ENCODE data around the gene NTN5. TPM values are rescaled to one million over a fixed set of nuclear protein-coding genes. Genes with fewer than 3 reads are reported as not detected.

Gene NTN5
- not detected in 2 replicates for total RNA-seq

DNA sequence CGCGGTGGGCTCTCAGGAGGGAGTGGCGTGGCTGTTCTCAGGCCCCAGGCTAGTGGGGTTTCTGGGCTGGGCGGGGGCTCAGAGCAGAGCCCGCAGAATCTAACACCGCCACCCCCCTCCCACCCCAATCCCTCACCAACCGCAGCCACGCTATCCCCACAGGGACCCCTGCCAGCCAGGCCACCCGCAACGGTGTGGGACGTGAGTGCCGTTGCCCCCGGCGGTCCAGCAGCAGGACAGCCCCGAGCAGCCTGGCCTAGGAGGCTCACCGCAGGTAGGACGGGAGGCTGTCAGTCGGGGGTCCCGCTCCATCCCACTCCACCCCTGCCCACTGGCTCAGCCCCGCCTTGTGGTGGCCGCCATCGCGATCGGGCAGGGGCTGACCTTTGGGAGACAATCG is at the start of gene NTN5:
NTN5 (minus strand) TSS at position 24 of the 400 bp plus-strand sequence. CDS start 2,031 bp downstream, outside the sequence.

DNA sequence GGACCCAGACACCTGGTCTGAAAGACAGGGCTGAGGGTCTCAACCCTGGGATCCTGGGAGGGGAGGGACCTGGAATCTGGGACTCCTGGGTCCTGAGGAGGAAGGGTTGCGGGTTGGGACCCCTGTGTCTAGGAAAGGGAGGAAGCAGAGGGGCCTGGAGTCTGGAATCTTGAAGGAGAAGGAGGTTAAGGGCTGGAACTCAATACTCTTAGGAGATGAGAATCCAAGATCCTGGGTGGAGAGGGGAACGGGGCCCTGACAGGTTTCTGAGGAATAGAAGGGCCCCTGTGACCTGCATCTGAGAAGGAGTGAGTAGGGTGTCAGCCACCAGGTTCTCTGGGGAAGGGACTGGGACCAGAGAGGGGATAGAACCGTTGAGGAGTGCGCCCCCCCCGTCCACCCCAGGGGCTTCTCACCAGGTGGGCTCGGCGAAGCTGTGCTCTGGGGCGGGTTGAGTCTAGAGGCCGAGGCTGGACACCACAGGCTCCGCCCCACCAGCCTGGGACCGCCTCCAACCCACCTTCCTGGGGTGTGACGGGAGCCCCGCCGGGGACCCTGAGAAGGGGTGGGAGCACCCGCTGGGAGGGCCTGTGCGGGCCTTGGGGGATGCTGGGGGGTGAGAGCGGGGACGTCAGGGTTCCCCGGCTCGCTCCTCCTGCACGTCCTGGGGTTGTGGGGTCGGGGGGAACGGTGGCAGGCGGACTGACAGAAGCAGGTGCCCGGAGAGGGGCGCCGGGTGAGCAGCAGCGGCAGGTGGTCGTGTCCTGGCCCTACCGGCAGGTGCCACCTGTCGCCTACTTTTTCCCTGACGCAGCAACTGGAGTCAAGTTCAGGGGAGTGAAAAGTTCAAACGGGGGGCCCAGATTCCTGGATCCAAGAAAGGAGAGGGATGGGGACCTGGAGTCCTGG is 46.7 kb upstream of the NTN5 start, which contains the start of gene MAMSTR:
MAMSTR (minus strand) TSS at position 463 of the 909 bp plus-strand sequence. CDS start 694 bp downstream, outside the sequence.

DNA sequence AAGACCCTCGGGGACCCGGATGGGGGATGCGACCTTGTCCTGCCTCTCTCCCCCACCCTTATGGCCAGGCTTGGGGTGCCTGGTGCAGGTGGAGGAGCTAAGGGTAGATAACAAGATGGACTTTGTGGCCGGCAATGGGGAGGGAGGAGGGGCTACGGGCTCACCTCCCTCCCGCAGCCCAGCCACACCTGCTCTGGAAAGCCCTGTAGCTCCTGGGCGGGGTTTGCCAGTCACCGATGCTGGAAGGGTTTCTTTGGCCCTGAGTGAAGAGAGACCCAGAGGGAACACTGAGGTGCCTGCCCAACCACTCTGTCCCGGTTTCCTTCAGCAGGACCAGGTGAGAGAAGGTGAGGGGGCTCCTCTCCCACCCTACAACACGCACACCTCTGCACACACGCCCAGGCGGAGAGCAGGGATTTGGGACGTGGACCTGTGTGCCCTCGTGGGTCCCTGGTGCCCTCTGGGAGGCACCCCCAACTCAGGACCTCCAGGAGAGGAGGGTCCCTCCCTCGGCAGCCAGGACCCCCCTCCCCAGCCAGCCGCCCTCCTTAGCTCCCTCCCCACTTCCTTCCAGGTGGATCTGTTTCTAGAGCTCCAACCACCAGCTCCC is 23.0 kb upstream of the NTN5 start, which contains the start of gene FUT2:
FUT2 (plus strand) TSS at position 229 of the 610 bp plus-strand sequence. CDS start 6,986 bp downstream, outside the sequence.

GRCh38 chr19:48646001-48646721 is 26.7 kb downstream of the NTN5 start, which contains the start of gene CA11:
Gene CA11, minus strand, starts transcription at chr19:48646187. Its CDS starts 555 bp downstream, at chr19:48645632.

DNA sequence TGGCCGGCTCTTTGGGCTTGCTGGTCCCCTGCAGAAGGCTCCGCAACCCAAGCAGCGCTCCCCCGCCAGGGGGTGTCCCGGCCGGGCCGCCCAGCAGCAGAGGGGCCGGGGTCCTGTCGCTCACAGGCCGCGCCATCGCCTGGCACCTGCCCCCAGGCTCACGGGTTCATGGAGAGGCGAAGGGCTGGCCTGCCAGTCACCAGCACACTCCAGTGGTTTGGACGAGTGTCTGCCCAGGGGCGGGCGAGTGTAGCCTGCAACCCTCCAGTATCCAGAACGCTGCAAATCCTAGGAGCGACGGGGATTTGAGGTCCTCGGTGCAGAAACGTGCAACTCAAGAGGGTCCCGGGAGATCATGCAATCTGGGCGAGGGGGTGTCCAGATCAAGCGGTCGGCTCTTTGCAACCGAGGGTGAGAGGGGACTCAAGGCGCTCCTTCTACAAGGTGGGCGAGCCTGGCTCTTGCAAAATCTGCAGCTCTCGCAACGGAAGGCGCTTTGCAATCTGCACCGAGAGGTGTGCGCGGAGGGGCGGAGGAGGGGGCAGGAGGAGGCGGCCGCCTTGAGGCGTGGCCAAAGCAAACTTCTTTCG is 35.9 kb downstream of the NTN5 start, which contains the start of gene DBP:
DBP (minus strand) TSS at position 521 of the 590 bp plus-strand sequence; CDS start at position 136, 385 bp downstream.

DNA sequence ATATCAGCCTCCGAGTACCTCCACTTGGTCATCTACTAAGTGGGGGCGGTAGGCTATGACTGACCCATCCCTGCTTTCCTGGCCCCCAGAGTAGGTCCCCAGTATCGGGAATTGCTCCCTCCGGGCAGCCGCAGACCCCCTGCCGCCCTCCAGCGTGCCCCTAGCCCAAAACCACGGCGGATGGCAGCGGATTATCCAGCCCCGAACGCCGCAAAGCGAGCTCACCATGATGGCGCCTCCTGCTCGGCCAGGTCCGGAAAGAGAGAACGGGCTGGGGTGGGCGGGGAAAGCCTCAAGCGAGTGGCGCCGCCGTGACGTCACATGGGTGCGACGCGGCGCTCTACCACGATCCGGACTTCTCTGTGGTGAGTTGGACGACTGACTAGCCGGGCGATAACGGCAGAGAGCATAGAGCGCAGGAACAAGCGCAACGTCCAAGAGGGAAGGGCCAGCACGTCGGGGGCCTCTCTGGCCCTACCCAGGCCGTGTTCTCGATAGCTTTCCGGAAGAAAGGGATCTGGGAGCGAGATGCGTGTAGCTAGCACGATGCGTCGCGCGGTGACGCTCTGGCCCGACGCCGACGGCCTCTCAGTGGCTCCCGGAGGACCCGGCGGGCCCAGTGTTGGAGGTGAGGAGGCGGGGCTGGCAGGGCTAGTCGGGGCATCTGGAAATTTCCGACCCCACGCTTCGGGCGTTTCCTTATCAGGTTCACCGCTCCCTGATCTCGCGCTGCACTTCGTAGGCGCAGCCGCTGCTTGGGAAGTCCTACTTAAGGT is 53.7 kb downstream of the NTN5 start, which contains the start of the genes RPL18 and SPHK2:
RPL18 (minus strand) TSS at position 263 of the 776 bp plus-strand sequence; CDS start at position 228, 35 bp downstream.
SPHK2 (plus strand) TSS at position 591 of the 776 bp plus-strand sequence. CDS start 1,009 bp downstream, outside the sequence.

GRCh38 chr19:48614436-48615230 is 58.2 kb downstream of the NTN5 start, which contains the start of gene FAM83E:
Gene FAM83E, minus strand, starts transcription at chr19:48615076. Its CDS starts 1,704 bp downstream, at chr19:48613372.

Other genes starting within 250 kb of the NTN5 start
- 35.2 and 40.9 TPM in 2 replicates for gene GRWD1, start 227.0 kb downstream of the NTN5 start, total RNA-seq
- 0.53 and 0.70 TPM in 2 replicates for gene KCNJ14, start 217.4 kb downstream of the NTN5 start, total RNA-seq
- gene CYTH2, start 203.6 kb downstream of the NTN5 start, total RNA-seq: 18.7 and 23.5 TPM in 2 replicates
- gene LMTK3, start 161.2 kb downstream of the NTN5 start, total RNA-seq: 2.8 and 3.7 TPM in 2 replicates
- gene SULT2B1, start 120.8 kb downstream of the NTN5 start, total RNA-seq: 1.5 and 1.6 TPM in 2 replicates
- not detected in 2 replicates for gene SPACA4, start 66.3 kb downstream of the NTN5 start, total RNA-seq
- 0.08 and 0.23 TPM in 2 replicates for gene FAM83E, start 57.9 kb downstream of the NTN5 start, total RNA-seq
- 2,779 and 2,974 TPM in 2 replicates for gene RPL18, start 53.8 kb downstream of the NTN5 start, total RNA-seq
- 8.7 and 10.3 TPM in 2 replicates for gene SPHK2, start 53.5 kb downstream of the NTN5 start, total RNA-seq
- 3.0 and 10.3 TPM in 2 replicates for gene DBP, start 35.6 kb downstream of the NTN5 start, total RNA-seq
- gene CA11, start 26.8 kb downstream of the NTN5 start, total RNA-seq: 1.2 and 1.6 TPM in 2 replicates
- gene FUT2, start 23.0 kb upstream of the NTN5 start, total RNA-seq: 1.4 and 4.8 TPM in 2 replicates
- 0.39 and 0.72 TPM in 2 replicates for gene MAMSTR, start 46.7 kb upstream of the NTN5 start, total RNA-seq
- 17.6 and 25.1 TPM in 2 replicates for gene RASIP1, start 67.6 kb upstream of the NTN5 start, total RNA-seq
- gene IZUMO1, start 73.9 kb upstream of the NTN5 start, total RNA-seq: 0.04 and 0.23 TPM in 2 replicates
- gene FUT1, start 79.6 kb upstream of the NTN5 start, total RNA-seq: 7.3 and 11.6 TPM in 2 replicates
- not detected in 2 replicates for gene FGF21, start 82.5 kb upstream of the NTN5 start, total RNA-seq
- 63.9 and 77.8 TPM in 2 replicates for gene BCAT2, start 138.0 kb upstream of the NTN5 start, total RNA-seq
- 0.23 and 1.2 TPM in 2 replicates for gene HSD17B14, start 163.5 kb upstream of the NTN5 start, total RNA-seq
- gene PLEKHA4, start 195.6 kb upstream of the NTN5 start, total RNA-seq: 7.4 and 11.0 TPM in 2 replicates
- 22.4 and 61.8 TPM in 2 replicates for gene PPP1R15A, start 199.4 kb upstream of the NTN5 start, total RNA-seq
- not detected in 2 replicates for gene TULP2, start 225.7 kb upstream of the NTN5 start, total RNA-seq
- gene NUCB1, start 227.3 kb upstream of the NTN5 start, total RNA-seq: 214 and 343 TPM in 2 replicates